Astrocyte (in vitro differentiated cells and primary cell): ENCODE data around the gene ZBTB7A. TPM values are rescaled to one million over a fixed set of nuclear protein-coding genes. Genes with fewer than 3 reads are reported as not detected.

ENCODE experiments used
- DNase-seq: peaks from one replicate; pipeline ENCODE4 v3.0.0-alpha.2; 2010; ENCODE audit warnings: low read depth
- FAIRE-seq: peaks from 2 replicates; lab custom pipeline; 2011; peaks lifted over from hg19 to GRCh38; lab: Jason Lieb, UNC
- H2AFZ ChIP-seq: 2 replicates; pipeline ENCODE4 v1.6.0; 2012; ENCODE audit warnings: low read depth, low read length, inconsistent platforms
- H3K27ac ChIP-seq: 2 replicates; pipeline ENCODE4 v1.5.1; 2011; ENCODE audit warnings: low read depth, low read length, inconsistent platforms
- H3K27me3 ChIP-seq: 2 replicates; pipeline ENCODE4 v1.6.0; 2011; ENCODE audit warnings: low read length, inconsistent platforms; ENCODE audit not compliant: insufficient read depth
- H3K36me3 ChIP-seq: 2 replicates; pipeline ENCODE4 v1.5.1; 2011; ENCODE audit warnings: low read length, inconsistent platforms; ENCODE audit not compliant: insufficient read depth
- H3K4me1 ChIP-seq: 2 replicates; pipeline ENCODE4 v1.5.1; 2011; ENCODE audit warnings: low read length, inconsistent platforms; ENCODE audit not compliant: insufficient read depth
- H3K4me2 ChIP-seq: 2 replicates; pipeline ENCODE4 v1.6.0; 2012; ENCODE audit warnings: low read length, inconsistent platforms
- H3K4me3 ChIP-seq: 2 replicates; pipeline ENCODE4 v1.5.1; 2011; ENCODE audit warnings: low read depth, mild to moderate bottlenecking, low read length, inconsistent platforms; ENCODE audit not compliant: insufficient read depth
- H3K79me2 ChIP-seq: 2 replicates; pipeline ENCODE4 v1.6.0; 2012; ENCODE audit warnings: mild to moderate bottlenecking, low read length, inconsistent platforms; ENCODE audit not compliant: insufficient read depth
- H3K9ac ChIP-seq: 2 replicates; pipeline ENCODE4 v1.6.0; 2012; ENCODE audit warnings: mild to moderate bottlenecking, low read length, inconsistent platforms
- H3K9me3 ChIP-seq: 2 replicates; pipeline ENCODE4 v1.5.1; 2012; ENCODE audit warnings: low read depth, mild to moderate bottlenecking, low read length, inconsistent platforms; ENCODE audit not compliant: insufficient read depth
- H4K20me1 ChIP-seq: 2 replicates; pipeline ENCODE4 v1.6.0; 2012; ENCODE audit warnings: low read length, inconsistent platforms; ENCODE audit not compliant: insufficient read depth
- H3K27ac Mint-ChIP-seq: one replicate; pipeline ENCODE4 v1.8.0; 2021; ENCODE audit warnings: mild to moderate bottlenecking, mixed read lengths; ENCODE audit not compliant: unreplicated experiment
- H3K27me3 Mint-ChIP-seq: one replicate; pipeline ENCODE4 v1.8.0; 2021; ENCODE audit warnings: low read depth, mixed read lengths; ENCODE audit not compliant: unreplicated experiment
- H3K36me3 Mint-ChIP-seq: one replicate; pipeline ENCODE4 v1.8.0; 2021; ENCODE audit warnings: low read depth, mixed read lengths; ENCODE audit not compliant: unreplicated experiment
- H3K4me1 Mint-ChIP-seq: one replicate; pipeline ENCODE4 v1.8.0; 2021; ENCODE audit warnings: low read depth, mixed read lengths; ENCODE audit not compliant: unreplicated experiment
- H3K4me3 Mint-ChIP-seq: one replicate; pipeline ENCODE4 v1.8.0; 2021; ENCODE audit warnings: mild to moderate bottlenecking, moderate library complexity, mixed read lengths; ENCODE audit not compliant: unreplicated experiment
- H3K9me3 Mint-ChIP-seq: one replicate; pipeline ENCODE4 v1.8.0; 2021; ENCODE audit warnings: mild to moderate bottlenecking, mixed read lengths; ENCODE audit not compliant: unreplicated experiment
- EZH2 ChIP-seq: IDR thresholded peaks from 2 replicates; pipeline ENCODE4 v1.6.1; 2012; ENCODE audit warnings: mild to moderate bottlenecking, low read length, inconsistent platforms; ENCODE audit not compliant: insufficient read depth
- total RNA-seq: library from RNA; stranded (reverse); gene quantifications from 2 replicates; pipeline ENCODE4 v1.2.1, GENCODE V29; 2021
- TF ChIP-seq, protein P1 (sequence below): IDR thresholded peaks from 2 replicates; pipeline ENCODE4 v1.5.1; 2011; ENCODE audit warnings: low read depth, mild to moderate bottlenecking, inconsistent platforms, low read length, moderate library complexity; ENCODE audit not compliant: insufficient read depth

The ZBTB7A gene
- total RNA-seq, 1 donor from 2014 or later: 24.3 TPM

DNA sequence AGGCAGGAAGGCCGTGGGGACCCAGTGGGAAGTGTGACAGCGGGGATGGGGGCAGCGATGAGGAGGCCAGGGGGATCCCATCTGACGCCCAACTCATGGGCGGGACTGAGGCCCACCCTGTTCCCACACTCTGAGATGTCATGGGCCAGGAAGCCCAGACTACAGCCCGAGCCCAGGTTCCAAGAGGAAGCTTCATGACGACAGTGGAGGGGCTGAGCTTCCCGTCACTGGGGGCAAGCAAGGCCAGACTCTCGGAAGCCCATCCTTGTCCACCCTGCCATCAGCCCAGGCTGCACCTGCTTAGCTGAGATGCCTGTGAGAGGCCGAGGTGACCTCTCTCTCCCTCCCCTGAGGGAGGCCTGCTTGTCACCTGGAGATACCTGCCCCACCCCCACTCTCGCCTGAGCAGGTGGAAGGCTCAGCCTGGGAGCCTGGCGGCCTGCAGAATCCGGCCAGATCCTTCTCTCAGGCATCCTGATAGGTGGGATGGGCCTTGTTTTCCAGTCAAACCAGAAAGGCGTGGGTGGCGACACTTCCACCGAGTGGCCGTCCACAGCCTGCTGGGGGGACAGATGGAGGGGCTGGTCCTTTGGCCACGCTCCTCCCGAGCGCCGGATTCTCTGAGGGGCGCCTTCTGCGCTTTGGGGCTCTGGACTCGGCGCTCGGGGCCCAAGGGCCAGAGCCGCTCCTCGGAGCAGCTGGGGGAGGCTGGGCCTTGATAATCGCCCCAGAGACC is 4.8 kb downstream of the ZBTB7A start:
- H3K36me3 ChIP-seq: no peaks in the 10 kb centered on the region
- peak overlapping the region; percentile 38 for H3K9ac ChIP-seq
- Mint-ChIP-seq H3K4me1 (peaks cover 9% of the 10 kb centered on the region), H3K9me3 (no peaks in the 10 kb centered on the region), H3K27me3 (no peaks in the 10 kb centered on the region), H3K4me3 (no peak overlapping the region), H3K36me3 (peaks cover 2% of the 10 kb centered on the region), H3K27ac (no peak overlapping the region)
- peaks cover 81% of the 10 kb centered on the region for H3K79me2 ChIP-seq
- H3K27me3 ChIP-seq: no peaks in the 10 kb centered on the region
- peaks cover 78% of the 10 kb centered on the region for H4K20me1 ChIP-seq
- H3K9me3 ChIP-seq: no peaks in the 10 kb centered on the region
- H3K4me1 ChIP-seq: peaks cover 44% of the 10 kb centered on the region
- no peak for FAIRE-seq
- H3K4me3 ChIP-seq: no peak overlapping the region
- no peak overlapping the region for H2AFZ ChIP-seq
- H3K4me2 ChIP-seq: peak overlapping the region; percentile 57
- peak overlapping the region; percentile 31 for H3K27ac ChIP-seq
- TF ChIP-seq, protein P1, sequence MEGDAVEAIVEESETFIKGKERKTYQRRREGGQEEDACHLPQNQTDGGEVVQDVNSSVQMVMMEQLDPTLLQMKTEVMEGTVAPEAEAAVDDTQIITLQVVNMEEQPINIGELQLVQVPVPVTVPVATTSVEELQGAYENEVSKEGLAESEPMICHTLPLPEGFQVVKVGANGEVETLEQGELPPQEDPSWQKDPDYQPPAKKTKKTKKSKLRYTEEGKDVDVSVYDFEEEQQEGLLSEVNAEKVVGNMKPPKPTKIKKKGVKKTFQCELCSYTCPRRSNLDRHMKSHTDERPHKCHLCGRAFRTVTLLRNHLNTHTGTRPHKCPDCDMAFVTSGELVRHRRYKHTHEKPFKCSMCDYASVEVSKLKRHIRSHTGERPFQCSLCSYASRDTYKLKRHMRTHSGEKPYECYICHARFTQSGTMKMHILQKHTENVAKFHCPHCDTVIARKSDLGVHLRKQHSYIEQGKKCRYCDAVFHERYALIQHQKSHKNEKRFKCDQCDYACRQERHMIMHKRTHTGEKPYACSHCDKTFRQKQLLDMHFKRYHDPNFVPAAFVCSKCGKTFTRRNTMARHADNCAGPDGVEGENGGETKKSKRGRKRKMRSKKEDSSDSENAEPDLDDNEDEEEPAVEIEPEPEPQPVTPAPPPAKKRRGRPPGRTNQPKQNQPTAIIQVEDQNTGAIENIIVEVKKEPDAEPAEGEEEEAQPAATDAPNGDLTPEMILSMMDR: no peak
- TF ChIP-seq EZH2: no peak
- no peak for DNase-seq

DNA sequence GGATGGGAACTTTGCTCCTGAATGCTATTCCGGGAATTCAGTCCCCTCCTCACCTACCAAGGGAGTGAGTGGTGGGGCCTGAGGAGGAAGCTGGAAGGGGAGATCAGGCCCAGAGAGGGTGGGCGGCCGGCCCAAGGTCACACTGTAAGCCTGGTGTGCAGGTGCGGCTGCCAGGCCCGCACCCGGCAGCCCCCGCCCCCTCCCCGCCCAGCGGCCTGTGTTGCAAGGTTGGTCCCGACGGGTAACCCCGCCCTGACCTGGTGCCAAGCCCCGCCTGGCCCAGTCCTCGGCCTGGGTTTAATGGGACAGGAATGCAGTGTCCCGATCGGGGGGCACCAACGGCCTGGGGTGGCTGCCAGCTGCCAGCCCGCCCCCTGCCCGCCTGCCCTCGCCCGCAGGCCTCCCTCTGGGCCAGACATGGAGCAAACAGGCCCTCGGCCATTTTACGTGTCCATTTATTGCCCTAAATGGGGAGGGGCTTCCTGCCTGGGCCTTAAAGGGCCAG is 5.5 kb downstream of the ZBTB7A start:
- no peak for FAIRE-seq
- Mint-ChIP-seq H3K4me1 (peaks cover 9% of the 10 kb centered on the region), H3K4me3 (no peak overlapping the region), H3K36me3 (peaks cover 2% of the 10 kb centered on the region), H3K9me3 (no peaks in the 10 kb centered on the region), H3K27ac (no peak overlapping the region), H3K27me3 (no peaks in the 10 kb centered on the region)
- H3K9me3 ChIP-seq: no peaks in the 10 kb centered on the region
- H2AFZ ChIP-seq: no peak overlapping the region
- H3K4me3 ChIP-seq: no peak overlapping the region
- no peak overlapping the region for H3K27ac ChIP-seq
- no peaks in the 10 kb centered on the region for H3K27me3 ChIP-seq
- H3K9ac ChIP-seq: peak overlapping the region; percentile 38
- TF ChIP-seq EZH2: no peak
- TF ChIP-seq, protein P1: no peak
- peak overlapping the region; percentile 57 for H3K4me2 ChIP-seq
- no peaks in the 10 kb centered on the region for H3K36me3 ChIP-seq
- H3K79me2 ChIP-seq: peaks cover 87% of the 10 kb centered on the region
- H3K4me1 ChIP-seq: peaks cover 44% of the 10 kb centered on the region
- H4K20me1 ChIP-seq: peaks cover 84% of the 10 kb centered on the region
- DNase-seq: no peak

DNA sequence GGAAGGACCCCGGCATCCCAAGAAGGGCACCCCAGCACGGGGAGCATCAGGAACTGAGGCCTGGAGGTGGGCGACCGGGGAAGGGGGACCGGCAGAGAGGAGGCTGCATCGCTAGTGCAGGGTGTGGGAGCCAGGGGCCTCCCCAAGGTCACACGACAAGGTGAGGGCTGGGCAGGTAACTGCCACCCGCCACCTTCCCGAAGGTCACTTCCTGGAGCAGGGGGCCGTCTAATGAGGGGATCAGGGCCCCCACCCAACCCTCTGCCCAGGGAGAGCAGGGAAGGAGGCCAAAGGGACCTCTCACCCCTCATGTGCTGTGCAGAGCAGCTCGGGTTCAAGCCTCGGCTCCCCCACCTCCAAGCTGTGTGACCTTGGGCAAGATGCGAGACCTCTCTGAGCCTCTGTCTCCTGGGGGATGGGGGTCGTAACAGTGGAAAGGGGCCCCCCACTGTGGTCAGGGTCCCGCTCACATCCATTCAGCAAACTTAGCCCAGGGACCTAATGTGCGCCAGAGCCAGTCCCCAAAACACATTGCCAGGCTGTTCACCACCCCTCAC is 6.0 kb downstream of the ZBTB7A start:
- Histone ChIP-seq H3K79me2 (peaks cover 93% of the 10 kb centered on the region), H3K4me3 (no peak overlapping the region), H3K27me3 (no peaks in the 10 kb centered on the region), H3K27ac (no peak overlapping the region), H3K9me3 (no peaks in the 10 kb centered on the region), H3K4me1 (peaks cover 44% of the 10 kb centered on the region), H2AFZ (no peak overlapping the region), H3K4me2 (peak overlapping the region; percentile 57), H3K9ac (no peak overlapping the region), H3K36me3 (no peaks in the 10 kb centered on the region), H4K20me1 (peaks cover 89% of the 10 kb centered on the region)
- Mint-ChIP-seq H3K4me3 (no peak overlapping the region), H3K9me3 (no peaks in the 10 kb centered on the region), H3K4me1 (peaks cover 9% of the 10 kb centered on the region), H3K36me3 (peaks cover 5% of the 10 kb centered on the region), H3K27me3 (no peaks in the 10 kb centered on the region), H3K27ac (no peak overlapping the region)
- DNase-seq (no peak), FAIRE-seq (no peak)
- TF ChIP-seq EZH2: no peak
- TF ChIP-seq, protein P1: no peak
